Liver (tissue), 9 donors: ENCODE data around the gene OPN4. TPM values are rescaled to one million over a fixed set of nuclear protein-coding genes. Genes with fewer than 3 reads are reported as not detected.

ENCODE experiments used
- DNase-seq: peaks from one replicate; pipeline ENCODE4 v3.0.0-alpha.2; 2017; ENCODE audit warnings: low spot score
- H3K27ac ChIP-seq, 2 donors: one replicate each; pipeline ENCODE4 v1.7.0; 2013; ENCODE audit warnings: inconsistent platforms in 2 of 2, low read length in 2 of 2, control low read depth in 1 of 2, low read depth in 1 of 2, mild to moderate bottlenecking in 1 of 2
- H3K27me3 ChIP-seq, 4 donors: one replicate each; pipeline versions ENCODE4 v1.6.1 to v1.7.0; 2013; ENCODE audit warnings: low read length in 3 of 4, inconsistent platforms in 1 of 4, mild to moderate bottlenecking in 1 of 4, moderate library complexity in 1 of 4; ENCODE audit not compliant: control insufficient read depth in 4 of 4, insufficient read depth in 4 of 4
- H3K36me3 ChIP-seq, 4 donors: one replicate each; pipeline versions ENCODE4 v1.6.1 to v1.7.0; 2013; ENCODE audit warnings: low read length in 3 of 4, mild to moderate bottlenecking in 3 of 4, low read depth in 1 of 4, moderate library complexity in 1 of 4; ENCODE audit not compliant: control insufficient read depth in 4 of 4, insufficient read depth in 3 of 4
- H3K4me1 ChIP-seq, 4 donors: one replicate each; pipeline versions ENCODE4 v1.6.1 to v1.7.0; 2013; ENCODE audit warnings: low read length in 3 of 4, mild to moderate bottlenecking in 3 of 4, moderate library complexity in 1 of 4; ENCODE audit not compliant: control insufficient read depth in 4 of 4, insufficient read depth in 4 of 4
- H3K4me3 ChIP-seq, 3 donors: one replicate each; pipeline versions ENCODE4 v1.6.1 to v1.7.0; 2013; ENCODE audit warnings: low read length in 3 of 3, control low read depth in 1 of 3, low read depth in 1 of 3, mild to moderate bottlenecking in 1 of 3
- H3K9ac ChIP-seq, 2 donors: one replicate each; pipeline ENCODE4 v1.7.0; 2013; ENCODE audit warnings: low read length in 2 of 2, mild to moderate bottlenecking in 2 of 2, moderate library complexity in 2 of 2, control low read depth in 1 of 2, low read depth in 1 of 2
- H3K9me3 ChIP-seq, 4 donors: one replicate each; pipeline versions ENCODE4 v1.6.1 to v1.7.0; 2013; ENCODE audit warnings: low read length in 3 of 4; ENCODE audit not compliant: control insufficient read depth in 4 of 4
- EGR1 ChIP-seq, 2 donors: IDR thresholded peaks; 2 replicates each; pipeline ENCODE4 v1.6.1; 2016 to 2018; ENCODE audit warnings: antibody characterized with exemption in 2 of 2, low read depth in 2 of 2
- FOXA1 ChIP-seq: IDR thresholded peaks from 2 replicates; pipeline ENCODE4 v1.6.1; 2016; ENCODE audit warnings: antibody characterized with exemption
- FOXA2 ChIP-seq: IDR thresholded peaks from 2 replicates; pipeline ENCODE4 v1.6.1; 2016; ENCODE audit warnings: antibody characterized with exemption
- GABPA ChIP-seq, 2 donors: IDR thresholded peaks in 1 of 2; conservative IDR thresholded peaks in 1 of 2; 2 replicates each; pipeline ENCODE4 v1.6.1; 2016; ENCODE audit warnings: antibody characterized with exemption in 2 of 2, mild to moderate bottlenecking in 1 of 2, moderate library complexity in 1 of 2
- HNF4A ChIP-seq, 2 donors: conservative IDR thresholded peaks; 2 replicates each; pipeline ENCODE4 v1.6.1; 2016; ENCODE audit warnings: antibody characterized with exemption in 2 of 2, mild to moderate bottlenecking in 2 of 2
- HNF4G ChIP-seq: IDR thresholded peaks from 2 replicates; pipeline ENCODE4 v1.6.1; 2016; ENCODE audit warnings: antibody characterized with exemption
- JUND ChIP-seq, 2 donors: IDR thresholded peaks; 2 replicates each; pipeline ENCODE4 v1.6.1; 2016; ENCODE audit warnings: antibody characterized with exemption in 2 of 2
- NR2F2 ChIP-seq: IDR thresholded peaks from 2 replicates; pipeline ENCODE4 v1.6.1; 2016; ENCODE audit warnings: antibody characterized with exemption
- RAD21 ChIP-seq, 2 donors: IDR thresholded peaks; 2 replicates each; pipeline ENCODE4 v1.6.1; 2016; ENCODE audit warnings: antibody characterized with exemption in 2 of 2, mild to moderate bottlenecking in 2 of 2
- RXRA ChIP-seq, 2 donors: IDR thresholded peaks; 2 replicates each; pipeline ENCODE4 v1.6.1; 2017 to 2018; ENCODE audit warnings: antibody characterized with exemption in 2 of 2, mild to moderate bottlenecking in 1 of 2
- SP1 ChIP-seq: IDR thresholded peaks from 2 replicates; pipeline ENCODE4 v1.6.1; 2018; ENCODE audit warnings: antibody characterized with exemption, mild to moderate bottlenecking
- TAF1 ChIP-seq: conservative IDR thresholded peaks from 2 replicates; pipeline ENCODE4 v1.6.1; 2016; ENCODE audit warnings: antibody characterized with exemption, mild to moderate bottlenecking
- YY1 ChIP-seq: IDR thresholded peaks from 2 replicates; pipeline ENCODE4 v1.6.1; 2016; ENCODE audit warnings: antibody characterized with exemption, mild to moderate bottlenecking
- WGBS: extraction: QIAGEN DNeasy Blood & Tissue Kit; methylation state at CpG from one replicate; pipeline ENCODE4 v1.1.7; 2013; 5-methylcytosine and 5-hydroxymethylcytosine counted together
- polyA plus RNA-seq, 2 donors: library from polyadenylated mRNA; stranded (reverse) in 1 of 2; unstranded in 1 of 2; fragments of 200-250 nt in 1 of 2; fragments of >200 nt in 1 of 2; fragmentation: Nextera tagmentation in 1 of 2; extraction: Ambion mirVana in 1 of 2; gene quantifications; one replicate each; pipeline versions ENCODE4 v1.2.1 to v1.2.3, GENCODE V29; 2013 to 2015
- total RNA-seq, 2 donors: library from RNA; depleted of rRNA; stranded (reverse); fragments of >200 nt; gene quantifications; one replicate each; pipeline ENCODE4 v1.2.3, GENCODE V29; 2014
- TF ChIP-seq, protein P1 (sequence below): IDR thresholded peaks from 2 replicates; pipeline ENCODE4 v1.6.1; 2016; ENCODE audit warnings: antibody characterized with exemption
- TF ChIP-seq, protein P2 (sequence below): IDR thresholded peaks from 2 replicates; pipeline ENCODE4 v1.6.1; 2016; ENCODE audit warnings: antibody characterized with exemption
- TF ChIP-seq, protein P3 (sequence below): fragments of 150-350 bp; IDR thresholded peaks from 2 replicates; pipeline ENCODE4 v1.5.1; 2017; ENCODE audit warnings: improper control_type of control experiment, low read depth, low read length; ENCODE audit not compliant: missing input control
- TF ChIP-seq, protein P4 (sequence below): IDR thresholded peaks from 2 replicates; pipeline ENCODE4 v1.6.1; 2016; ENCODE audit warnings: antibody characterized with exemption, mild to moderate bottlenecking
- TF ChIP-seq, protein P5 (sequence below): IDR thresholded peaks from 2 replicates; pipeline ENCODE4 v1.6.1; 2016; ENCODE audit warnings: antibody characterized with exemption
- donor health status: healthy.
- donor health status: healthy.
- donor health status: healthy.
- donor health status: healthy.
- donor health status: healthy.

Gene OPN4
- total and polyA plus RNA-seq, 4 donors = not detected

DNA sequence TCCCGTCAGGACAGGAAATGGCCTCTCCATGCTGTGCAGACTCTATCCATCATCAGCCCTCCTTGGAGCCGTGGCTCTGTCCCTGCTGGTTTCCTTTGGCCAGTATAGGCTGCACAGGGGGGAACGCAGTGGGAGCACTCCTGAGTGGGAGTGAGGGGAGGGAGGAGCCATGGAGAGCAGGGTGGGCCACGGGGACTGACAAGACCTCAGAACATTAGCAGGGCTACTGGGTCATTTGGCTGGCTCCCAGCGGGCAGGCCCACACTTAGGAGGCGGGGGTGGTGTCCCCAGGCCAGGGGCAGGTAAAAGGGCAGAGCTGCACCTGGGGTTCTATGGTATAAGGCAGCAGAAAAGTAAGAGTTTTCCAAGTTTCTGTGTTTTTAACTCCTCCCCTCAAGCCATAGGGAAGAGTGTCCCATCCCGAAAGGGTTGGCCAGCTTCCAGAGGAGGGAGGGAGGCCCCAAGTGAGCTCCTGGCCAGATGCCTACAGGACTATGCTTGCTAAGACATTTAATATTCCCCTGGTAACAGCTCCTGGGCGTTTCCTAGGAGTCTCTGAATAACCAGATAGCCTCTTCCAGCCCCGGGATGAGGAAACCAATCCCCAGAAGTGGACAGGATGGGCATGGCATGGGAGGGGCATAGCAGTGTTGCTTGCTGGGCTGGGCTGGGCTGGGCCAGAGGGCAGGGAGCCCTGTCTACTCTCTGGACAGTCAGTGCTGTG lies 5.5 kb upstream of the OPN4 start:
- H3K4me1 ChIP-seq = peaks cover 0 to 3% (median 0%) of the 10 kb centered on the region in 4 donors
- no peak overlapping the region for H3K9ac ChIP-seq
- no peaks in the 10 kb centered on the region for H3K36me3 ChIP-seq
- H3K27ac ChIP-seq = no peak overlapping the region
- no peak overlapping the region for H3K4me3 ChIP-seq
- H3K9me3 ChIP-seq = no peaks in the 10 kb centered on the region
- H3K27me3 ChIP-seq = no peaks in the 10 kb centered on the region
- peak; percentile 28 for DNase-seq
- WGBS = 71% methylated on average over 9 of the region's 9 CpGs
- TF ChIP-seq NR2F2 = no peak
- no peak for TF ChIP-seq RAD21 (IDR thresholded peaks at IDR 0.05)
- TF ChIP-seq TAF1 = no peak
- TF ChIP-seq, protein P1, sequence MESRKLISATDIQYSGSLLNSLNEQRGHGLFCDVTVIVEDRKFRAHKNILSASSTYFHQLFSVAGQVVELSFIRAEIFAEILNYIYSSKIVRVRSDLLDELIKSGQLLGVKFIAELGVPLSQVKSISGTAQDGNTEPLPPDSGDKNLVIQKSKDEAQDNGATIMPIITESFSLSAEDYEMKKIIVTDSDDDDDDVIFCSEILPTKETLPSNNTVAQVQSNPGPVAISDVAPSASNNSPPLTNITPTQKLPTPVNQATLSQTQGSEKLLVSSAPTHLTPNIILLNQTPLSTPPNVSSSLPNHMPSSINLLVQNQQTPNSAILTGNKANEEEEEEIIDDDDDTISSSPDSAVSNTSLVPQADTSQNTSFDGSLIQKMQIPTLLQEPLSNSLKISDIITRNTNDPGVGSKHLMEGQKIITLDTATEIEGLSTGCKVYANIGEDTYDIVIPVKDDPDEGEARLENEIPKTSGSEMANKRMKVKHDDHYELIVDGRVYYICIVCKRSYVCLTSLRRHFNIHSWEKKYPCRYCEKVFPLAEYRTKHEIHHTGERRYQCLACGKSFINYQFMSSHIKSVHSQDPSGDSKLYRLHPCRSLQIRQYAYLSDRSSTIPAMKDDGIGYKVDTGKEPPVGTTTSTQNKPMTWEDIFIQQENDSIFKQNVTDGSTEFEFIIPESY = no peak
- TF ChIP-seq, protein P2, sequence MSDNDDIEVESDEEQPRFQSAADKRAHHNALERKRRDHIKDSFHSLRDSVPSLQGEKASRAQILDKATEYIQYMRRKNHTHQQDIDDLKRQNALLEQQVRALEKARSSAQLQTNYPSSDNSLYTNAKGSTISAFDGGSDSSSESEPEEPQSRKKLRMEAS = no peak
- TF ChIP-seq SP1 = no peak
- TF ChIP-seq GABPA (IDR thresholded peaks at IDR 0.05 in 1 of 2, conservative IDR thresholded peaks at IDR 0.05 in 1 of 2) = no peak
- TF ChIP-seq RXRA (IDR thresholded peaks at IDR 0.05) = no peak
- no peak for TF ChIP-seq FOXA2
- TF ChIP-seq, protein P3, sequence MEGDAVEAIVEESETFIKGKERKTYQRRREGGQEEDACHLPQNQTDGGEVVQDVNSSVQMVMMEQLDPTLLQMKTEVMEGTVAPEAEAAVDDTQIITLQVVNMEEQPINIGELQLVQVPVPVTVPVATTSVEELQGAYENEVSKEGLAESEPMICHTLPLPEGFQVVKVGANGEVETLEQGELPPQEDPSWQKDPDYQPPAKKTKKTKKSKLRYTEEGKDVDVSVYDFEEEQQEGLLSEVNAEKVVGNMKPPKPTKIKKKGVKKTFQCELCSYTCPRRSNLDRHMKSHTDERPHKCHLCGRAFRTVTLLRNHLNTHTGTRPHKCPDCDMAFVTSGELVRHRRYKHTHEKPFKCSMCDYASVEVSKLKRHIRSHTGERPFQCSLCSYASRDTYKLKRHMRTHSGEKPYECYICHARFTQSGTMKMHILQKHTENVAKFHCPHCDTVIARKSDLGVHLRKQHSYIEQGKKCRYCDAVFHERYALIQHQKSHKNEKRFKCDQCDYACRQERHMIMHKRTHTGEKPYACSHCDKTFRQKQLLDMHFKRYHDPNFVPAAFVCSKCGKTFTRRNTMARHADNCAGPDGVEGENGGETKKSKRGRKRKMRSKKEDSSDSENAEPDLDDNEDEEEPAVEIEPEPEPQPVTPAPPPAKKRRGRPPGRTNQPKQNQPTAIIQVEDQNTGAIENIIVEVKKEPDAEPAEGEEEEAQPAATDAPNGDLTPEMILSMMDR = no peak
- no peak for TF ChIP-seq HNF4G
- no peak for TF ChIP-seq FOXA1
- TF ChIP-seq YY1 = no peak
- TF ChIP-seq, protein P4, sequence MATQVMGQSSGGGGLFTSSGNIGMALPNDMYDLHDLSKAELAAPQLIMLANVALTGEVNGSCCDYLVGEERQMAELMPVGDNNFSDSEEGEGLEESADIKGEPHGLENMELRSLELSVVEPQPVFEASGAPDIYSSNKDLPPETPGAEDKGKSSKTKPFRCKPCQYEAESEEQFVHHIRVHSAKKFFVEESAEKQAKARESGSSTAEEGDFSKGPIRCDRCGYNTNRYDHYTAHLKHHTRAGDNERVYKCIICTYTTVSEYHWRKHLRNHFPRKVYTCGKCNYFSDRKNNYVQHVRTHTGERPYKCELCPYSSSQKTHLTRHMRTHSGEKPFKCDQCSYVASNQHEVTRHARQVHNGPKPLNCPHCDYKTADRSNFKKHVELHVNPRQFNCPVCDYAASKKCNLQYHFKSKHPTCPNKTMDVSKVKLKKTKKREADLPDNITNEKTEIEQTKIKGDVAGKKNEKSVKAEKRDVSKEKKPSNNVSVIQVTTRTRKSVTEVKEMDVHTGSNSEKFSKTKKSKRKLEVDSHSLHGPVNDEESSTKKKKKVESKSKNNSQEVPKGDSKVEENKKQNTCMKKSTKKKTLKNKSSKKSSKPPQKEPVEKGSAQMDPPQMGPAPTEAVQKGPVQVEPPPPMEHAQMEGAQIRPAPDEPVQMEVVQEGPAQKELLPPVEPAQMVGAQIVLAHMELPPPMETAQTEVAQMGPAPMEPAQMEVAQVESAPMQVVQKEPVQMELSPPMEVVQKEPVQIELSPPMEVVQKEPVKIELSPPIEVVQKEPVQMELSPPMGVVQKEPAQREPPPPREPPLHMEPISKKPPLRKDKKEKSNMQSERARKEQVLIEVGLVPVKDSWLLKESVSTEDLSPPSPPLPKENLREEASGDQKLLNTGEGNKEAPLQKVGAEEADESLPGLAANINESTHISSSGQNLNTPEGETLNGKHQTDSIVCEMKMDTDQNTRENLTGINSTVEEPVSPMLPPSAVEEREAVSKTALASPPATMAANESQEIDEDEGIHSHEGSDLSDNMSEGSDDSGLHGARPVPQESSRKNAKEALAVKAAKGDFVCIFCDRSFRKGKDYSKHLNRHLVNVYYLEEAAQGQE = no peak
- no peak for TF ChIP-seq HNF4A (conservative IDR thresholded peaks at IDR 0.05)
- TF ChIP-seq, protein P5, sequence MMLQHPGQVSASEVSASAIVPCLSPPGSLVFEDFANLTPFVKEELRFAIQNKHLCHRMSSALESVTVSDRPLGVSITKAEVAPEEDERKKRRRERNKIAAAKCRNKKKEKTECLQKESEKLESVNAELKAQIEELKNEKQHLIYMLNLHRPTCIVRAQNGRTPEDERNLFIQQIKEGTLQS = no peak
- no peak for TF ChIP-seq EGR1 (IDR thresholded peaks at IDR 0.05; ENCODE audit: low read depth in 2 of 2)
- TF ChIP-seq JUND (IDR thresholded peaks at IDR 0.05) = no peak
